Bronchial epithelial cell (primary cell): ENCODE data around the gene MPL. TPM values are rescaled to one million over a fixed set of nuclear protein-coding genes. Genes with fewer than 3 reads are reported as not detected.

Source experiments
- DNase-seq: peaks from one replicate; pipeline ENCODE4 v3.0.0-alpha.2; 2010; ENCODE audit warnings: low read depth
- FAIRE-seq: peaks from 2 replicates; lab custom pipeline; 2011; peaks lifted over from hg19 to GRCh38; lab: Jason Lieb, UNC
- H3K27me3 ChIP-seq: 2 replicates; pipeline ENCODE4 v1.5.1; 2011; ENCODE audit warnings: low read length; ENCODE audit not compliant: control insufficient read depth, insufficient read depth
- H3K36me3 ChIP-seq: 2 replicates; pipeline ENCODE4 v1.5.1; 2011; ENCODE audit warnings: low read length; ENCODE audit not compliant: control insufficient read depth, insufficient read depth
- H3K4me3 ChIP-seq: 2 replicates; pipeline ENCODE4 v1.5.1; 2011; ENCODE audit warnings: mild to moderate bottlenecking, low read depth, low read length, control low read depth
- total RNA-seq: library from RNA; depleted of rRNA; stranded (reverse); fragments of >200 nt; gene quantifications from 2 replicates; pipeline ENCODE4 v1.2.1, GENCODE V29; 2014
- TF ChIP-seq, protein P1 (sequence below): IDR thresholded peaks from 2 replicates; pipeline ENCODE4 v1.5.1; 2011; ENCODE audit warnings: mild to moderate bottlenecking, moderate library complexity, low read length, control low read depth, inconsistent platforms; ENCODE audit not compliant: insufficient read depth, severe bottlenecking

MPL gene
- total RNA-seq, 1 donor from 2014 or later, result not detected

DNA sequence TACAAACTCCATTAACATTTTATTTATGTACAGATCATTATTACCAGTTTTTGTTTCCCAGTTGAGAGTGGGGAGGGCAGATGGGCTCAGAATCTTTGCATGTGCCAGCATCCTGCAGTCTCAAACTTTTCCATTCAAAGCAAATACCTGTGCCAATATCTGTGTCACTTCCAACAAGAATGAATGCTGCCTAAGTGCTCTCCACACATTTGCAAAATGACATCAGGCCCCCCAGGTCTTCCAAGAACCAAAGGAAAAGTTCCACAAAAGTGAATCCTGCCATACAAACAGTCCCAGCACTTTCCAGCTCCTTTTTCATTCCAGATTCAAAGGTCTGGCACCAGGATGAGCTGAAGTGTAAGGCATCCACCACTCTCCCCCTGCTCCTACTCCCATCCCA, 38.5 kb upstream of the MPL start:
- Histone ChIP-seq H3K36me3 (no peaks in the 10 kb centered on the region), H3K4me3 (no peak overlapping the region), H3K27me3 (no peaks in the 10 kb centered on the region)
- DNase-seq (no peak), FAIRE-seq (no peak)
- TF ChIP-seq, protein P1, sequence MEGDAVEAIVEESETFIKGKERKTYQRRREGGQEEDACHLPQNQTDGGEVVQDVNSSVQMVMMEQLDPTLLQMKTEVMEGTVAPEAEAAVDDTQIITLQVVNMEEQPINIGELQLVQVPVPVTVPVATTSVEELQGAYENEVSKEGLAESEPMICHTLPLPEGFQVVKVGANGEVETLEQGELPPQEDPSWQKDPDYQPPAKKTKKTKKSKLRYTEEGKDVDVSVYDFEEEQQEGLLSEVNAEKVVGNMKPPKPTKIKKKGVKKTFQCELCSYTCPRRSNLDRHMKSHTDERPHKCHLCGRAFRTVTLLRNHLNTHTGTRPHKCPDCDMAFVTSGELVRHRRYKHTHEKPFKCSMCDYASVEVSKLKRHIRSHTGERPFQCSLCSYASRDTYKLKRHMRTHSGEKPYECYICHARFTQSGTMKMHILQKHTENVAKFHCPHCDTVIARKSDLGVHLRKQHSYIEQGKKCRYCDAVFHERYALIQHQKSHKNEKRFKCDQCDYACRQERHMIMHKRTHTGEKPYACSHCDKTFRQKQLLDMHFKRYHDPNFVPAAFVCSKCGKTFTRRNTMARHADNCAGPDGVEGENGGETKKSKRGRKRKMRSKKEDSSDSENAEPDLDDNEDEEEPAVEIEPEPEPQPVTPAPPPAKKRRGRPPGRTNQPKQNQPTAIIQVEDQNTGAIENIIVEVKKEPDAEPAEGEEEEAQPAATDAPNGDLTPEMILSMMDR, result no peak

DNA sequence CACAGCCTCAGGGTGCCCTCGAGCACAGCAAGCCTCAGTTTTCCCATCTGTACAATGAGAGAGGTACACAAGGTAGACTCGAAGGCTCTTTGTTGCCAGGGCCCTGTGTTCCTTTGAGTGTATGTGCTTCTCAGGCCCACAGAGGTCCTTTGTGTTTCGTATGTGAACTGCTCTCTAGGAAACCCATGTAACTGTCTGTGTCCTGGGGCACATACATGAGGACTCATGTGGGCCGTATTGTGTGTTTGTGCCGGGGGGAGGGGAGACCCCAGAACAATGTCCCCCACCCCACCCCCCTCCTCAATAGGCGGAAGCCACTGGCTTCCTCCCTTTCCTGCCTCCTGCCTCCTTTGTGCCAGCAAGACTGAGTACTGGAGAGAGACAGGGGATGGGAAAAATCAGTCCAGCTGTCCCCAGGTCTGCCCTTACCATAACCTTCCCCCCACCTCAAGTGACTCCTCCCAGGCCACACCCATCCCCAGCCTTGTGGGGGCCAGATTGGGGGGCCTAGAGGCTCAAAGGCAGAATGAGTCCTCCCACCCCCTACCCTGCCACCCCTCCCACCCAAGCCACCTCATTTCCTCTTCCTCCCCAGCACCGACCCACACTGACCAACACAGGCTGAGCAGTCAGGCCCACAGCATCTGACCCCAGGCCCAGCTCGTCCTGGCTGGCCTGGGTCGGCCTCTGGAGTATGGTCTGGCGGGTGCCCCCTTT, 37.1 kb upstream of the MPL start, which contains the start of gene TIE1:
TSS of gene TIE1 (plus strand) at position 605 of the 717 bp plus-strand sequence. CDS start at position 695, 90 bp downstream.
- Histone ChIP-seq H3K4me3 (no peak within 1 kb of the TSS), H3K36me3 (no peaks in the 10 kb centered on the region), H3K27me3 (no peaks in the 10 kb centered on the region)
- no peak for DNase-seq
- FAIRE-seq, result no peak
- TF ChIP-seq, protein P1, result no peak

DNA sequence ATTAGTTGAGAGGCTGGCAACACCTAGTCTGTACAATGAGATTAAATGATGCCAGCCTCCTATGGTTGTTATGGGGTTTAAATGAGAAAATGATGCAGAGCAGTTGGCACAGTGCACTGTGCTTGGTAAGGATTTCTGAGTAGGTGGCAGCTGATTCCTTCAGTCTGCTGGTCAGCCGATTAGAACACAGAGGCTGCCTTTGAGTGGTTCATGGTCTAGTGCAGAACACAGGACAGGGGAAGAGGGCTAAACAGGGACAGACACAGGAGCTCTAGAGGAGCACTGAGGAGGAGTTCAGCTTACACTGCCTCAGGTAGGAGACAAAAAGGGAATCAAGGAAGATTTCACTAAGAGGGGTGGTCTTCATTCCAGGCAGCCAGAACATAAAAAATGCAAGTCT, 35.4 kb upstream of the MPL start:
- TF ChIP-seq, protein P1, result no peak
- H3K4me3 ChIP-seq, result no peak overlapping the region
- FAIRE-seq, result no peak
- DNase-seq, result no peak
- no peaks in the 10 kb centered on the region for H3K36me3 ChIP-seq
- H3K27me3 ChIP-seq, result no peaks in the 10 kb centered on the region

DNA sequence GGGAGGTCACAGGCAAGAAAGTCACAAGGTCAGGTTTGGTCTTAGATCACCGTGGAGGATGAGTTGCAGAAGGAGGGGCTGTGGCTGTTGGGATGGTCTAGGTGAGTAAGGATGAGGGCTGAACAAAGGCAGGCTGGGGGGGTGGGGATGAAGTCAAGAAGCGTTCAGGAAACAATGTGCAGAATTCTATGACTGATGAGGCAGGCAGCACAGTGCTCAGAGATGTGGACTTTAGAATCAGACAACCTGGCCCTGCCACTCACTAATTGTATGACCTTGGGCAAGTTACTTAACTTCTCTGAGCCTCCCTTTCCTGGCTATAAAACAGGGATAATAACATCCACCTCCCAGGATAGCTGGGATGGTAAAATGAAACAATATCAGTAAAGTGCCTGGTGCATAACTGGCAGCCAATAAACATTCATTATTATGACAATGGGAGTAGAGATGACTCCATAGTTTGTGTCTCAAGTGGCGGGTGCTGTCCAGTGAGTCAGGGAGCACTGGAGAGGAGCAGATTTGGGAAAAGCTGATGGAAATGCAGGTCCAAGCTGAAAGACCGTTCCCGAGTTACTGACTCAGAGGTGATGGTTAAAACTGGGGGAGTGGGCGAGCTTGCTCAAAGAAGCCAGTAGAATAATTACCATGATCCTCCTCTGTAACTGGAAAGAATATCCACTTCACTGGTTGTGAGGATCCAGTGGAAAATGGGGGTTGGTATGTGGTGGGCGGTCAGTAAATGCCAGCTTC, 34.7 kb upstream of the MPL start:
- DNase-seq, result no peak
- Histone ChIP-seq H3K4me3 (no peak overlapping the region), H3K36me3 (no peaks in the 10 kb centered on the region), H3K27me3 (no peaks in the 10 kb centered on the region)
- FAIRE-seq, result peak; percentile 96
- TF ChIP-seq, protein P1, result no peak

DNA sequence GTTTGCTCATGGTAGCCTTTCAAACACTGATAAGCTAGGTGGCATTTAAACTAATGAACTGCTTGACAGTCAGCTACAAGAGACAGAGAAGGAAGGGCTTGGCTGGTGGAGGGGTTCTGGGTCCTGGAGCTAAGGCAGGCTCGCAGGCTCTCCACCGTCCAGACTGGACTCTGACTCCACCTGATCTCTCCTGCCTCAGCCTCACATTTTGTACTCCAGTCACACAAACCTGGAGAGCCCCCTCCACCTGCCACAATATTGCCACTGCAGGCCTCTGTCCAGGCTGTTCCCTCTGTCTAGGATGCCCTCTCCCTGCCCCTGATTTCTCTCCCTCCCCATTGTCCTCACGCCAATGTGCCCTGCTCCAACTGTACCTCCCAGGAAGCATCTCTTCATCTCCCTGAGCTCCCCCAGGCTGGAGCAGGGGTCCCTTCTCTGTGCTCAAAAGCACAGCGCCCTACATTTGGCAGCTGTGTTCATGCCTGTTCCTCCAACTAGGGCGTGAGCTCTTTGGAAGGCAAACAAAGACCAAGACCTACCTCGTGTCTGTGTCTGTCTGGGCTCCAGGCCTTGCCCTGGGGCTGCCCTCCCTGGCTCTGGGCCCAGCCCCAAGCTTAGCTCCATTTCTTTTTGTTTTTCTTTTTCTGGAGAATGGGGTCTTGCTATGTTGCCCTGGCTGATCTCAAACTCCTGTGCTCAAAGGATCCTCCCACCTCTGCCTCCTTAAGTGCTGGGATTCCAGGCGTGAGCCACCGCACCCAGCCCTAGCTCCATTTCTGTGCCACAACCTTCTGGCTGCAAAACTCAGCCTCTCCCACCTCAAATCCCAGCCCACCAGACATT, 33.9 kb upstream of the MPL start:
- FAIRE-seq (no peak), DNase-seq (no peak)
- no peaks in the 10 kb centered on the region for H3K27me3 ChIP-seq
- no peak overlapping the region for H3K4me3 ChIP-seq
- TF ChIP-seq, protein P1, result no peak
- no peaks in the 10 kb centered on the region for H3K36me3 ChIP-seq
